Peyer's patch (tissue), 4 donors: ENCODE data around the gene NANS.

Experiments
- CTCF ChIP-seq, 6 experiments: fragments of 450-650 bp in 4 of 6; fragments of 200-600 bp in 2 of 6; sonication (generic) in 1 of 6; IDR thresholded peaks; one replicate each; pipeline ENCODE4 v1.5.1; 2017 to 2019; ENCODE audit warnings: antibody characterized with exemption in 6 of 6, mild to moderate bottlenecking in 3 of 6, moderate library complexity in 1 of 6
- POLR2A ChIP-seq, 2 donors: fragments of 450-650 bp; IDR thresholded peaks; one replicate each; pipeline ENCODE4 v1.5.1; 2017; ENCODE audit warnings: antibody characterized with exemption in 2 of 2, mild to moderate bottlenecking in 2 of 2, moderate library complexity in 2 of 2

- no peak for TF ChIP-seq CTCF (IDR thresholded peaks at IDR 0.05)
- TF ChIP-seq POLR2A (IDR thresholded peaks at IDR 0.05): no peak
Measured at GRCh38 chr9:98067184-98067583, 10.7 kb downstream of the NANS start.
